ENCODE results near the gene FAM9A.

Gene FAM9A

DNA sequence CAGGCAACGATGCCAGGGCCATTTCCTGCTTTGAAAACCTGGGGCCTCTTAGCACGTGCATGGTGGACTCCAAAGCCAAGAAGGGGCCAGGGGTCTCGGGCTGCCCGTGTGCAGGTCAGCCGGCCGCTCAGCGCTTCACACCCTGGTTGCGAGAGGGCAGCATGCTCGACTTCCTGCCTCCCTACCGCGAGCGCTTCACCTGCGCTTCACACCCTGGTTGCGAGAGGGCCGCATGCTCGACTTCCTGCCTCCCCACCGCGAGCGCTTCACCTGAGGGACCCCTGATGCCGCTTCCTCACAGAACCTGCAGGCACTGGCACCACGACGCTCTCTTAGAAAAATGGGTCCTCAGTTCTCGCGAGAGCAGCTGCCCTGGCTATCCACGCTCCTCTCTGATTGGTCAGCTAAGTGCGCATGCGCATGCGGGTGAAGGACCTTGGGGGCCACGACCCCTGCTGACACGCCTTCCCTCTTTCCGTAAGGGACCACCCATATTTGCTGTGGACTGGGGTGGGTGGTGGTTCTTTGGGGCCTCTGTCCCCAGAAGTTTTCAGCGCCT is at the start of gene FAM9A:
TSS of gene FAM9A (minus strand) at position 343 of the 559 bp plus-strand sequence. CDS start 1,212 bp downstream, outside the sequence.
- DNase-seq = no peak

DNA sequence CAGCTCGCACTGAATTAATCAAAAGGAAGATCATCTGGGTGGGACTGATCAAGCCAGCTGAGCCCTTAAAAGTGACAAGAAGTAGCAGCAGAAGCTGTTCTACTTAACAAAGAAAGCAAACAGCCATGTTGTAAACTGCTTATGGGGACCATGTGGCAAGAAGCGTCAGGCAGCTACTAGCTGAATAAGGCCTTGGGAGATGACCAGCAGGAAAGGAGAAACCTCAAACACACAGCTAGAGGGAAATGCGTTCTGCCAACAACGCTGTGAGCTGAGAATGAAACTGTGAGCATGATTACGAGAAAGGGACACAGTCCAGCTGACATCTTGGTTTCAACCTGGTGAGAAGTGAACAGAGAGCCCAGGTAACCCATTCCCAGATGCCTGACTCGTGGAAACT is 49.3 kb upstream of the FAM9A start:
- DNase-seq = no peak

GRCh38 chrX:8849945-8850344 is 48.8 kb upstream of the FAM9A start:
- DNase-seq = no peak

- DNase-seq = no peak
These were observed 48.3 kb upstream of the FAM9A start for GRCh38 chrX:8849458-8849857.

DNA sequence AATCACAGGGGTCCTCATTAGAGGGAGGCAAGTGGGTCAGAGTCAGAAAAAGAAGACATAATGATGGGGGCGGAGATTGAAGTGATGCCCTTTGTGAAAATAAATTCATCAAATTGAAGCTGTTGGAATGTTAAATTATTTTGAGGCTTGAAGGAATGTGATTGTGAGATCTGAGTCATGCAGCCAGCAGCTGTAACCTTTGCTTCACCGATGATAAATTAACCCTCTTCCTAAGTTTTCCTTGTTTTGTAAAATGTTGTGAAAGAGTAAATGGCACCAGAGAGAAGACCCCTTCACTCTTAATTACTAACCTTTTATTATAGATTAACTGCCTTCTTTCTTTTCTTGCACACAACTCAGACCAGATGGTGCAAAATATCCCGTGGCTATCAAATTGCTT is 47.7 kb upstream of the FAM9A start:
- no peak for DNase-seq

DNA sequence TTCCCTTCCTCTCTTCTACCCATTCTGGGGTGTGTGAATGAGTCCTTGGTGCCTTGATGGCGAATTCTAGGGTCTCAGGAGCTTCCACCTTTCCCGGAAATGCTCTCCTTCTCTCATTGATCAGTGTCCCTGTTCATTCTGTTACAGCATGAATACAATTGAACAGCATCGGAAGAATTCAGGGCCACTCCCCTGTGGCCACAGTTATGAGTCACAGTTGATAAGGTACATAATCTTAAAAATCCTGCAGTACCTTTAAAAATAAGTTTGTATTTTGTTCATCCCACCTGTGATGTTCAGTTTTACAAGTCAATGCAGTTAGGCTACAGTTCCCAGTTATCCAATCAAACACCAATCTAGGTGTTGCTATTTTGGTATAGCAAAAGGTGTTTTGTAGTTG is 47.3 kb upstream of the FAM9A start:
- no peak for DNase-seq

DNA sequence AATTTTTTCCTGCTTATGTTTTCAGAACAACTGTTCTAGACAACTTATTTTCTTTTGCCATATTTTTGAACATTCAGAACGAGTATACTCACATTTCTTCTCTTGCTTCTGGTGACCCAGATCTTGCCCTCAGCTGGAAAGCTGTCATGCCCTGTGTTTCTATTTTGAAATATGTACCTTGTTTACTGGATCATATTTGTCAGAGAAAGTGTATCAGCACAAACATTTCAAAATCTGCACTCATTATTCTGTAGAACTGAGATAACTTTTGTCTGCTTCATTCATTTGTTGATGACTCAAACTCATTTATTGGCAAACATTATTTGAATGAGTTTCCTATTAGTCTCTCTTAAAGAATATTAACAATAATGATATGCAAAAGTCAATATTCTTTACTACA is 46.2 kb upstream of the FAM9A start:
- no peak for DNase-seq

- no peak for DNase-seq
These were observed 45.1 kb upstream of the FAM9A start for GRCh38 chrX:8846266-8846665.

DNA sequence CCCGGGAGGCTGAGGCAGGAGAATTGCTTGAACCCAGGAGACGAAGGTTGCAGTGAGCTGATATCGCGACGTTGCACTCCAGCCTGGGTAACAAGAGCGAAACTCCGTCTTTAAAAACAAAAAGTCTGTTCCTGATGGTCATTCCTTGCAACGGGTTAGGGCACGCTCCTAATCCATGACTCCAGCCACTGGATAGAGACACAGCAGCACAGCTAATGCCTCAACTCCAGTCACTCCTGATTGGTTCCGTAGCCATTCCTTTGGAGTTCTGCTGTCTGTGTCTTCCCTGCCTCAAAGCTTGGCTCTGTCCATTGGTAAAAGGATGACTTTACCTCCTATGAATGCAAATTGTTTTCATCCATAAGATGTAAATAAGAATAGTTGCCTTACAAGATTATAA is 44.3 kb upstream of the FAM9A start:
- DNase-seq = no peak

DNA sequence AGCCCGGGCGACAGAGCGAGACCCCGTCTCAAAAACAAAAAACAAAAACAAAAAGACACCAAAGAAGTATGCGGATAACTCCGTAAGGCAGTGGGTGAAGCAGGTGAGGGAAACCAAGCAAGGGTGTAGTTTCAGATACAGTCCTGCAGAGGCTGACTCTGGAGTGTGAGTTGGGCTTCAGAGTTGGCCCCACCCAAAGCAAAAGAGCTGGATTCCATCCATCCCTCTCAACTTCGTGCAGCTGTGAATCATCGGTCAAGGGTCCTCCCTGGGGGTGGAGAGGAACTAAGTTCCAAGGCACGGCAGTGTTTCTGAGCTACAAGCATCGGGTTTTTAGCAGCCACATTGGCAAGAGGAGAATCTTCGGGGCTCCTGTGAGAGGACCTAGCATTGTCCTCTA is 43.9 kb upstream of the FAM9A start:
- no peak for DNase-seq

- no peak for DNase-seq
These were observed 43.0 kb upstream of the FAM9A start for GRCh38 chrX:8844157-8844556.

- DNase-seq = no peak
These were observed 40.7 kb upstream of the FAM9A start for GRCh38 chrX:8841911-8842310.

DNA sequence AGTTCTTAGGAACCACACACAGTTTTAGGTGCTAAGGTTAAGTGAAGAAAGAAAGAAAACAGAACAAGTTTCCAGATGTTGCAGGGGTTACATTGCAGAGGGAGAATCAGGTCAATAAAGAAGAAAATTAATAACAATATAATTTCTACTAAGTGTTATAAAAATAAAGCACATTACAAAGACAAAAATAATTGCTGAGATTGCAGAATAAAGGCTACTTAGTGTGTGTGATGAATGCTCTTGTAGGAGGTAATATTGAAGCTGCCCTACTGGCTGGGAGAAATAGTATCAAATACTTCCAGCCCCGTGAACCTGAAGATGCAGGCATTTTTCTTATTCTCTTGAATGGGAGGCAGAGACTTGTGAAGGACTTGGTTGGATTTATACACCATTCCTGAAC is 33.2 kb upstream of the FAM9A start:
- no peak for DNase-seq

DNA sequence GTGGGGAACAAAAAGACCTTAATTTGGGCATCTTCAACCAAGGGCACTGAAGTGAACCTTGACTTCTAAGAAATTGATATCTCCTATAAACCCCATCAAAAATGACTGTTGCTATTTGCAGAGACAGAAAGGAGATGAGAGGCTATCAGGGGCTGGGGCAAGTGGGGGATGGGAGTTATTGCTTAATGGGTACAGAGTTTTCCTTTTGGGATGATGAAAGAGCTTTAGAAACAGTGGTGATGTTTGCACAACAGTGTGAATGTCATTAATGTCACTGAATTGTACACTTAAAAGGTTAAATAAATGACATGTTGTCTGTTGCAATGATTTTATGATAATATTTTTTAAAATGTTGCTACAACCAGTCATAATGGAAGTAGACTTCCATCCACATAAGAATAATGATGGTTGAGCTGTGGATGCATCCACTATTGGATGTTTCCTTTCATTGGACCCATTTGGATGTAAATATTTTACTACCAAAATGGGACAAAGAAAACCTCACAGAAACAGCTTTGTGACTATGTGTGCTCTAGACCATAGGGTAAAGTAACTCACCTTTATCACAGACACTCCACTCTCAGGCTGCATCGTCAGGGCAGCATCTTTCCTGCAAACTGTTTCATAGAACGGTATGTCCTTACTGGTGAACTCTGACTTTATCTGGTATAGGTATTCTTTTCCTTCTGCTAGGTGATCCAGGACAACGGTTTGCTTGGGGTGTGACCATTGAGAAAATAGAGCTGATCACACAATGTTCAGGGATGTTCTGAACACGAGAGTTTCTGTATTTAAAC is 31.6 kb upstream of the FAM9A start:
- DNase-seq = no peak

DNA sequence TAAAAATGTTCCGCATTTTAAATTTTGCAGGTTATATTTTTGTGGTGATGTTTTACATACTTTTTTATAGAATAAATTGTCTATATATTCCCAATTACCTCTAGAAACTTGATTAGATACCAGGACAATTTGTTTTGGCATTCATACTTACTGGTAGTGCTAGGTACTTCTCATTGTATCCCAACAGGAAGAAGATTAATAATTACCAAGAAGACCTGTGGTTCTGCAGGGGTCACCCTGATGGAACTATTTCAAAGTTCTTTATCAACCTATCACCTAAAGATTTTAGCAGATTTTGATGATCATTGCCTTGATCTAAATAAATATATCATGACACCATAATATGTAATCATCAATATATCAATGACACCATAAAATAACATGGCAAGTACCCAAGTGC is 22.5 kb upstream of the FAM9A start:
- DNase-seq = no peak

DNA sequence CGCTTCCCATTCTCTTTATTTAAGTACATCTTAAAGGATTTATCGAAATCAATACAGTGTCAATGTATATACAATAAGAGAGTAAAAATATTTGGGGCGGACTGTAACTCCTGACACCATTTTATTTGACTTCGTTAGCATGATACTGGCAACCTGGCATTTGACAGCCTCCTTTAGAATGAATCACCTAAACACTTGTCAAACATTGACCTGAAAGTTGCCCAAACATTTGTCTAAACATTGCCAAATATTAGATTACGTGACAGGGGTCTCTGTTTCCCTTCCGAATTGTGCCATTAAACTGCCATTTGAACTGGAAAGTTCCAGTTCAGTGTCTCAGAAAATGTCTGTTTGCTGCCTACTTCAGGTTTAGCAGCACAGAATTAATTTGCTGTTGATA is 20.8 kb upstream of the FAM9A start:
- DNase-seq = no peak

GRCh38 chrX:8820910-8821527 is 19.8 kb upstream of the FAM9A start:
- DNase-seq = no peak

- peak; percentile 40 to 52 for DNase-seq
These were observed 14.4 kb upstream of the FAM9A start for GRCh38 chrX:8815460-8816065.

GRCh38 chrX:8813036-8813435 is 11.9 kb upstream of the FAM9A start:
- no peak for DNase-seq

GRCh38 chrX:8811611-8812010 is 10.4 kb upstream of the FAM9A start:
- DNase-seq = no peak

DNA sequence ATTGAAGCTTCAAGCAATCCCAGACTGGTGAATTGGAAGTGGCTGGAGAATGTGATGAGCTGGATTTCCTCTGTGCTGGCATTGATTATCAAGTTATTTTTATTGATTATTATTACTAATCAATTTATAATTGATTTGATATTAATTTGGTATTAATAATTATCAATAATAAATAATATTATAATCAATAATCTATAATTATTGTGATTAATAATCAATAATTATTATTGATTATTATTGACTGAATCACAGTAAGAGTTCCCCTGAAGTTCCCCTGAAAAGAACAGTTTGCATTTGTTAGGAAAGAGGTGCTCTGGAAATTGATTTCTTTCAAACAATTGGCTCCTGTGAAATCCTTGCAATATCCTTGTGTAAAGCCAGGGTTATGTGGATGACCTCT is 7.5 kb upstream of the FAM9A start:
- no peak for DNase-seq

DNA sequence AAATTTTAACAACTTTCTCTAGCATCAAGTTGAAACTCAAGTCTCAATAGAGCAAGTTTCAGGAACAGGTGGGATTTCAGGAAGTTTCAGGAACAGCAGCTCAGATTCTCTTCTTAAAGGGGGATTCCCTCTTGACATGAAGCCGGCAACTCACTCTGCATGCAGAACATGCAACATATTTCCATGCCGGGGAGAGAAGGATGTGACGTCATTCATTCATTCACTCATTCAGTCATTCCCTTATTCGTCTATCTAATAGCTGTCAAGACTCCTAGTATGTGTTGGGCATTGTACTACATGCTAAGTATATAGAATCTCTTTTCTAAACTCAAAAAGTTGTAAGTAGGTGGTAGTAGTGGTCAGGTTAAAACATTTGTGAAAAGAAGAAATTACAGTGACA is 4.8 kb upstream of the FAM9A start:
- DNase-seq = no peak

DNA sequence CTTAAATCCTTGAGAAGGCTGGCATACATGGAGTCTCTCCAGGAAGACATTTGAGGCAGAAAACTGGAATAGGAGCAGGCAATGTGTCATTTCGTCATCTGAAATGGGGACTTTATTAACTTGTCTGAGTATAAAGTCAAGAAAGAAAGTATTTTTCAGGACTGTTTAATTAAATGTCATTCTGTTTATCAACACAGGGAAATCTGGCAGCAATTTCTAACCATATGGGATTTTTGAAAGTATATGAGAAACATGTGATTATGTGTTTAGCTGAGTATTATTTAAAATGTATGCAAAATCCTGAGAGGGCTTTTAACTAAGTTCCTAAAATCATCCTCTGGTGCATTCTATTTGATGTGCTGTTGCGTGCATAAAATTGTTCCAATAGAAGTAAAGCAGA is 3.9 kb upstream of the FAM9A start:
- DNase-seq = no peak

DNA sequence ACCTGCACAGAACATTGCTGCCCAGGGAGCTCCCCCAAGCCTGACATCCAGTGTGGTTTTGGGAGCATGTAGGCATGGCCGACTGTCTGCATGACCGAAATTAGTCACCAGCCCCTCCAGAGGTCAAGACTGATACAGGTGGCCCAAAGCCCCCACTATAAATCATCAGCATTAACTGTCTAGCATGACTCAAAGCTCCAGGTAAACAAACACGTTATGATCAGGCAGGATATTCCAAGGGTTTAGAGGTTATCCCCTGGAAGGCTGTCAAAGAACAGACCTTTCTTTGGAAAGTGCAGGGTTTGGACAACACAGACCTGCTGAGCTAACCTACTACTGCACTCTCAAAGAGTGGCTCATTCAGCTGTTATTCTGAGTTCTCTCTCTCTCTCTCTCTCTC is 2.1 kb upstream of the FAM9A start:
- DNase-seq = no peak
